ENCODE results near the gene PSMA2. TPM values are rescaled to one million over a fixed set of nuclear protein-coding genes. Genes with fewer than 3 reads are reported as not detected.

PSMA2 gene
- polyA plus RNA-seq, 1 donor, result 136 TPM

GRCh38 chr7:42878303-42878702 is 53.7 kb downstream of the PSMA2 start:
- no CpG with 5 or more reads among the region's 3 CpGs for WGBS (ENCODE audit: insufficient coverage, low lambda C conversion rate)
- no peak overlapping the region for H3K4me3 ChIP-seq (ENCODE audit: low read length)
- no peak overlapping the region for H3K27ac ChIP-seq (ENCODE audit: low read length)
- no peaks in the 10 kb centered on the region for H3K27me3 ChIP-seq (ENCODE audit: control insufficient read depth, insufficient read depth, low read length)
- H3K4me1 ChIP-seq (ENCODE audit: control insufficient read depth, insufficient read depth, low read length), result no peaks in the 10 kb centered on the region
- H3K9me3 ChIP-seq (ENCODE audit: control insufficient read depth, low read depth, low read length), result no peaks in the 10 kb centered on the region
- DNase-seq, result no peak
- H3K36me3 ChIP-seq (ENCODE audit: control insufficient read depth, insufficient read depth, low read length), result no peaks in the 10 kb centered on the region

- Histone ChIP-seq H3K4me1 (ENCODE audit: control insufficient read depth, insufficient read depth, low read length) (no peaks in the 10 kb centered on the region), H3K4me3 (ENCODE audit: low read length) (no peak overlapping the region), H3K27me3 (ENCODE audit: control insufficient read depth, insufficient read depth, low read length) (no peaks in the 10 kb centered on the region), H3K9me3 (ENCODE audit: control insufficient read depth, low read depth, low read length) (no peaks in the 10 kb centered on the region), H3K36me3 (ENCODE audit: control insufficient read depth, insufficient read depth, low read length) (no peaks in the 10 kb centered on the region), H3K27ac (ENCODE audit: low read length) (no peak overlapping the region)
- WGBS (ENCODE audit: insufficient coverage, low lambda C conversion rate), result no CpG with 5 or more reads among the region's 2 CpGs
- DNase-seq, result no peak
Measured at GRCh38 chr7:42877862-42878261, 54.1 kb downstream of the PSMA2 start.

DNA sequence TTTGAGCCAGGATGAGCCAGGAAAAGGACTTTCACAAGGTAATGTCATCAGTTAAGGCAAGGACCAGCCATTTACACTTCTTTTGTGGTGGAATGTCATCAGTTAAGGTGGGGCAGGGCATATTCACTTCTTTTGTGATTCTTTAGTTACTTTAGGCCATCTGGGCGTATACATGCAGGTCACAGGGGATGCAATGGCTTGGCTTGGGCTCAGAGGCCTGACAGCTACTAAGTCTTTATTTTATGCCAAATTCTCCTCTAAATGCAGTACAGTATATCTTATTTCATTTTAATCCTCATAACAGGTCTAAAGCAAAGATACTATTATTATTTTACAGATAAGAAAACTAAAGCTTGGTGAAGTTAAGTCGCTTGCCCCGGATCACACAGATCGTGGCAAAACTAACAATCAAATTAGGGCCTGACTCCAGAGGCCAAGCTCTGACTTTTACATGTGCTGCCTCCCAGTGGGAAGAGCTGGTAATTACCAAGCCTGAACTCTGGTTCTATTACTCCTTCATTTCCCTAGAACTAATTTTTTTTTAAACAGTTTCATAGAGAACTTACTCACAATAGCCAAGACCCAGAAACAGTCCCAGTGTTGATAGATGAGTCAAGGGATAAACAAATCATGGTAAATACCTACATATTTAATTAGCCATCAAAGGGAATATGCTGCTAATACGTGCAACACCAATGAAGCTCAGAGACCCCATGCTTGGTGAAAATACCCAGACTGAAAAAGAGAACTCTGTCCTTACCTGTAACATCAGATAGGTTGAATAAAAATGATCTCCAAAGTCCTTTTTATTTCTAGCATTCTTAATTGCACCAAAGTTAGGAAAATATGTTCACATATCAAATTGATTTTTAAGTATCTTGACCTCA is 55.5 kb downstream of the PSMA2 start:
- no peaks in the 10 kb centered on the region for H3K9me3 ChIP-seq (ENCODE audit: control insufficient read depth, low read depth, low read length)
- H3K27ac ChIP-seq (ENCODE audit: low read length), result no peak overlapping the region
- no CpG with 5 or more reads among the region's 5 CpGs for WGBS (ENCODE audit: insufficient coverage, low lambda C conversion rate)
- no peaks in the 10 kb centered on the region for H3K4me1 ChIP-seq (ENCODE audit: control insufficient read depth, insufficient read depth, low read length)
- peak; percentile 26 to 37 for DNase-seq
- H3K36me3 ChIP-seq (ENCODE audit: control insufficient read depth, insufficient read depth, low read length), result no peaks in the 10 kb centered on the region
- H3K4me3 ChIP-seq (ENCODE audit: low read length), result no peak overlapping the region
- H3K27me3 ChIP-seq (ENCODE audit: control insufficient read depth, insufficient read depth, low read length), result no peaks in the 10 kb centered on the region

- no CpG with 5 or more reads among the region's 7 CpGs for WGBS (ENCODE audit: insufficient coverage, low lambda C conversion rate)
- H3K27ac ChIP-seq (ENCODE audit: low read length), result no peak overlapping the region
- DNase-seq, result no peak
Measured at GRCh38 chr7:42869131-42870020, 62.6 kb downstream of the PSMA2 start.

GRCh38 chr7:42868480-42868879 is 63.5 kb downstream of the PSMA2 start:
- H3K27me3 ChIP-seq (ENCODE audit: control insufficient read depth, insufficient read depth, low read length), result no peaks in the 10 kb centered on the region
- WGBS (ENCODE audit: insufficient coverage, low lambda C conversion rate), result no CpG with 5 or more reads among the region's 1 CpG
- H3K36me3 ChIP-seq (ENCODE audit: control insufficient read depth, insufficient read depth, low read length), result no peaks in the 10 kb centered on the region
- H3K27ac ChIP-seq (ENCODE audit: low read length), result no peak overlapping the region
- H3K4me1 ChIP-seq (ENCODE audit: control insufficient read depth, insufficient read depth, low read length), result no peaks in the 10 kb centered on the region
- no peak overlapping the region for H3K4me3 ChIP-seq (ENCODE audit: low read length)
- H3K9me3 ChIP-seq (ENCODE audit: control insufficient read depth, low read depth, low read length), result peaks cover 3% of the 10 kb centered on the region
- no peak for DNase-seq

More at GRCh38 chr7:42869131-42870020, 62.6 kb downstream of the PSMA2 start:
- H3K9me3 ChIP-seq (ENCODE audit: control insufficient read depth, low read depth, low read length), result peaks cover 3% of the 10 kb centered on the region
- H3K4me1 ChIP-seq (ENCODE audit: control insufficient read depth, insufficient read depth, low read length), result no peaks in the 10 kb centered on the region
- H3K4me3 ChIP-seq (ENCODE audit: low read length), result no peak overlapping the region
- no peaks in the 10 kb centered on the region for H3K27me3 ChIP-seq (ENCODE audit: control insufficient read depth, insufficient read depth, low read length)
- no peaks in the 10 kb centered on the region for H3K36me3 ChIP-seq (ENCODE audit: control insufficient read depth, insufficient read depth, low read length)

Other genes starting within 250 kb of the PSMA2 start
- 3.2 TPM for gene C7orf25, start 20.1 kb downstream of the PSMA2 start, polyA plus RNA-seq
- 52.2 TPM for gene MRPL32, start 202 bp upstream of the PSMA2 start, polyA plus RNA-seq
- 0.36 TPM for gene HECW1, start 180.5 kb upstream of the PSMA2 start, polyA plus RNA-seq

Data from large intestine (tissue), 3 donors.